Effector memory CD8-positive, alpha-beta T cell (primary cell): ENCODE results near the gene TPBG.

ENCODE experiments used
- ATAC-seq: fragments of 150-1000 bp; cut with Tn5 transposase; replicated peaks from 2 replicates; pipeline ENCODE4 v1.10.0; 2021; ENCODE audit warnings: mild to moderate bottlenecking, moderate library complexity
- DNase-seq, 3 experiments: peaks; one replicate each; pipeline ENCODE4 v3.0.0; 2021
- H3K27ac Mint-ChIP-seq, 2 donors: one replicate each; pipeline ENCODE4 v1.8.0; 2022; ENCODE audit warnings: mild to moderate bottlenecking in 2 of 2, mixed read lengths in 2 of 2, moderate library complexity in 2 of 2
- H3K27me3 Mint-ChIP-seq, 2 donors: one replicate each; pipeline ENCODE4 v1.8.0; 2022; ENCODE audit warnings: mixed read lengths in 2 of 2
- H3K36me3 Mint-ChIP-seq: one replicate; pipeline ENCODE4 v1.8.0; 2022; ENCODE audit warnings: mild to moderate bottlenecking, moderate library complexity, mixed read lengths; ENCODE audit not compliant: insufficient read depth
- H3K4me1 Mint-ChIP-seq, 2 donors: one replicate each; pipeline ENCODE4 v1.8.0; 2022; ENCODE audit warnings: low read depth in 2 of 2, mixed read lengths in 2 of 2
- H3K4me3 Mint-ChIP-seq, 2 donors: one replicate each; pipeline ENCODE4 v1.8.0; 2022; ENCODE audit warnings: mild to moderate bottlenecking in 2 of 2, mixed read lengths in 2 of 2, moderate library complexity in 2 of 2
- H3K9me3 Mint-ChIP-seq, 2 donors: one replicate each; pipeline ENCODE4 v1.8.0; 2022; ENCODE audit warnings: mixed read lengths in 2 of 2

The TPBG gene

DNA sequence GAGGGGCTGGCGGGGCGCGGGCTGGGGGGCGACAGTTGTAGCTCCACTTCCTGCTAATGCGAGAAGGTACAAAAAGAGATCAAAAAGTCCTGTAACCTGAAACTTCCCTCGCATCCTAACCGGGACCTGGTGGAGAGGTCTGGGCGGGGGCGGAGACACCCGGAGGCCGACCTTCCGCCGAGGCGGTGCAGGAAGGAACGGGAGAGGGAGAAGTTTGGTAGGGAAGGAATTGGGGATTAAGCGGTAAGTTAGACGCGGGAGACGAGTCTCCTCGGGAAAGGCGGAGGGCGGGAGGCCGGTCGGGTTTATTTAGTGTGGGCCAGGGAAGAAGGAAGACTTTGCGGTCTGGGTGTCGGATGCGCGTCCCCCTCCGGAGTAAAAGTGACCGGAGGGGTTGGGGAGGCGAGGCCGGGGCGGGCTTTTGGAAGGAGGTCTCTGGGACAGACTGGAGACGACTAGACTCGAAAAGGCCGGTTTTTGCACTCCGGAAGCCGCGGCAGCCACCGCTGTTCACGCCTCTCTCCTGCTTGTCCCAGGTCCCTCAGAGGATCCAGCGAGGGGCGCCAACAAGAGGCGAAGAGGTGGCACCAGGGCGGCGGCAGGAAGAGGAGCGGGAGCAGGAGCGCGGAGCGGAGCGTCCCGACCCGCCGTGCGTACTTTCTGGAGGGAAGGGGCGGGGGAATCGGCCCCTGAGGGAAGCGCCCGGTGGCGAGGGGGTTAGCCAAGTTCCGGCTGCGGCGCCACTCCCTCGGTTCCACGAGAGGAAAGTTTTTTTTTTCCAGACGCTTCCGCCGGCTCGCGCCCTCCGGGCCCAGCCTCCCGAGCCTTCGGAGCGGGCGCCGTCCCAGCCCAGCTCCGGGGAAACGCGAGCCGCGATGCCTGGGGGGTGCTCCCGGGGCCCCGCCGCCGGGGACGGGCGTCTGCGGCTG, 734 bp downstream of the TPBG start:
- peak overlapping the region in 1 of 2 donors; percentile 74 for H3K27ac Mint-ChIP-seq
- no peaks in the 10 kb centered on the region for H3K36me3 Mint-ChIP-seq
- H3K9me3 Mint-ChIP-seq = no peaks in the 10 kb centered on the region
- DNase-seq (no peak), ATAC-seq (peak; percentile 28)
- H3K27me3 Mint-ChIP-seq = peaks cover 56 to 61% of the 10 kb centered on the region in 2 donors
- peaks cover 20 to 21% of the 10 kb centered on the region in 2 donors for H3K4me1 Mint-ChIP-seq
- H3K4me3 Mint-ChIP-seq = peak overlapping the region; percentile 84 to 88

DNA sequence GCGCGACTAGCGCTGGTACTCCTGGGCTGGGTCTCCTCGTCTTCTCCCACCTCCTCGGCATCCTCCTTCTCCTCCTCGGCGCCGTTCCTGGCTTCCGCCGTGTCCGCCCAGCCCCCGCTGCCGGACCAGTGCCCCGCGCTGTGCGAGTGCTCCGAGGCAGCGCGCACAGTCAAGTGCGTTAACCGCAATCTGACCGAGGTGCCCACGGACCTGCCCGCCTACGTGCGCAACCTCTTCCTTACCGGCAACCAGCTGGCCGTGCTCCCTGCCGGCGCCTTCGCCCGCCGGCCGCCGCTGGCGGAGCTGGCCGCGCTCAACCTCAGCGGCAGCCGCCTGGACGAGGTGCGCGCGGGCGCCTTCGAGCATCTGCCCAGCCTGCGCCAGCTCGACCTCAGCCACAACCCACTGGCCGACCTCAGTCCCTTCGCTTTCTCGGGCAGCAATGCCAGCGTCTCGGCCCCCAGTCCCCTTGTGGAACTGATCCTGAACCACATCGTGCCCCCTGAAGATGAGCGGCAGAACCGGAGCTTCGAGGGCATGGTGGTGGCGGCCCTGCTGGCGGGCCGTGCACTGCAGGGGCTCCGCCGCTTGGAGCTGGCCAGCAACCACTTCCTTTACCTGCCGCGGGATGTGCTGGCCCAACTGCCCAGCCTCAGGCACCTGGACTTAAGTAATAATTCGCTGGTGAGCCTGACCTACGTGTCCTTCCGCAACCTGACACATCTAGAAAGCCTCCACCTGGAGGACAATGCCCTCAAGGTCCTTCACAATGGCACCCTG, 1.6 kb downstream of the TPBG start:
- ATAC-seq (peak; percentile 30), DNase-seq (no peak)
- H3K4me1 Mint-ChIP-seq = peaks cover 20 to 21% of the 10 kb centered on the region in 2 donors
- H3K27me3 Mint-ChIP-seq = peaks cover 52 to 62% of the 10 kb centered on the region in 2 donors
- no peaks in the 10 kb centered on the region for H3K9me3 Mint-ChIP-seq
- H3K4me3 Mint-ChIP-seq = peak overlapping the region; percentile 84 to 88
- no peaks in the 10 kb centered on the region for H3K36me3 Mint-ChIP-seq
- peak overlapping the region in 1 of 2 donors; percentile 78 for H3K27ac Mint-ChIP-seq

- peaks cover 33 to 41% of the 10 kb centered on the region in 2 donors for H3K27me3 Mint-ChIP-seq
- peaks cover 20 to 21% of the 10 kb centered on the region in 2 donors for H3K4me1 Mint-ChIP-seq
- ATAC-seq = no peak
- H3K4me3 Mint-ChIP-seq = no peak overlapping the region
- no peak for DNase-seq
- H3K36me3 Mint-ChIP-seq = no peaks in the 10 kb centered on the region
- H3K27ac Mint-ChIP-seq = no peak overlapping the region
- H3K9me3 Mint-ChIP-seq = no peaks in the 10 kb centered on the region
Observed at GRCh38 chr6:82367704-82368103, 4.1 kb downstream of the TPBG start.

DNA sequence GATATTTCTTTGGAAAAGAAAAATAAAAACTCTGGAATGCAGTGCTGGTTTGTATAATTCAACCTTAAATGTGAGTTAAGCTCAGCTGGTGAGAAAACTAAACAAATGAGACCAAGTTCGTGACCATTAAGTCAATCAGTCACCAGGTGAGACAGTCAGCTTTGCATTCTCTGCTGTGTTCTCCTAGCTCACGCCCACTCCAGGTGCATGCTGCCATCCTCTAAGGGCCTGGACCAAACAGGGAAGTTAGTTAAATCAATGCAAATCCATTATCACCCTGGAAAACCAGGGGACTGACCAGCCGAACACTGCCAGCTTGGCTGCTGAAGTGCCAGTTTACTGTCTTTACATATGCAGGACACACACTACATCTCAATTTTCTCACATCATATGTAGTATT, 7.2 kb downstream of the TPBG start:
- Mint-ChIP-seq H3K4me1 (peaks cover 0 to 3% of the 10 kb centered on the region in 2 donors), H3K4me3 (no peak overlapping the region), H3K9me3 (no peaks in the 10 kb centered on the region), H3K27me3 (peaks cover 7 to 25% of the 10 kb centered on the region in 2 donors), H3K27ac (no peak overlapping the region), H3K36me3 (no peaks in the 10 kb centered on the region)
- DNase-seq (no peak), ATAC-seq (no peak)

DNA sequence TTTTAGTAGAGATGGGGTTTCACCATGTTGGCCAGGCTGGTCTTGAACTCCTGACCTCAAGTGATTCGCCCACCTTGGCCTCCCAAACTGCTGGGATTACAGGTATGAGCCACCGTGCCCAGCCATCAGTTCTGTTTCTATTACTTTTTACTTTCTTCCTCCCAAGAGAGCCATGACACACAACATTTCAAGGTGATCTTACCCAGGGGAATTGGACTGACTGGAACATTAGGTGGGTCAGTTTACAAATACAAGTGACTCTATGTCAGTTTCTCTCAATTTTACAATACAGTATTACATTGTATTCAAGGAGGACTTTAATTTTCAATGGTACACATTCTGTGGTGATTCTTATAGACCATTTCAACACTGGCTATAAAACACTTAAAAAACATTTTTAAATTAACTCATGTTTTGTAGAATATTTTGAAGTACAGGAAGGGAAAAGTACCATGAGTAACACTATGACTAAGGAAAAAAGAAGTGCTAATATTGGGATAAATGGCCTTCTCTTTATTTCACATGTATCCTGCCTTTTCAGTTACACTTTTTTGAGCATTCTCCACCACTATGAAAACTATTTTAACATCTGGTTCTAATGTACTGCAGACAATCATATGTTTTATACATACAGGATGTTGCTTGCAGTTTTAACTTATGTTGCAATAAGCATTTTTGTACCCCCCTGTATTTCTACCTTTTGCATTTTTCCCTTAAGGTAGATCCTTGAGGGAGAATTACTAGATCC, 8.4 kb downstream of the TPBG start:
- Mint-ChIP-seq H3K36me3 (no peaks in the 10 kb centered on the region), H3K9me3 (no peaks in the 10 kb centered on the region), H3K4me3 (no peak overlapping the region), H3K4me1 (no peaks in the 10 kb centered on the region), H3K27me3 (peaks cover 0 to 20% of the 10 kb centered on the region in 2 donors), H3K27ac (no peak overlapping the region)
- no peak for ATAC-seq
- DNase-seq = no peak

- ATAC-seq (no peak), DNase-seq (no peak)
- no peak overlapping the region for H3K27ac Mint-ChIP-seq
- no peaks in the 10 kb centered on the region for H3K4me1 Mint-ChIP-seq
- H3K27me3 Mint-ChIP-seq = peaks cover 0 to 20% of the 10 kb centered on the region in 2 donors
- H3K9me3 Mint-ChIP-seq = no peaks in the 10 kb centered on the region
- H3K4me3 Mint-ChIP-seq = no peak overlapping the region
- no peaks in the 10 kb centered on the region for H3K36me3 Mint-ChIP-seq
Observed at GRCh38 chr6:82372656-82373055, 9.0 kb downstream of the TPBG start.

DNA sequence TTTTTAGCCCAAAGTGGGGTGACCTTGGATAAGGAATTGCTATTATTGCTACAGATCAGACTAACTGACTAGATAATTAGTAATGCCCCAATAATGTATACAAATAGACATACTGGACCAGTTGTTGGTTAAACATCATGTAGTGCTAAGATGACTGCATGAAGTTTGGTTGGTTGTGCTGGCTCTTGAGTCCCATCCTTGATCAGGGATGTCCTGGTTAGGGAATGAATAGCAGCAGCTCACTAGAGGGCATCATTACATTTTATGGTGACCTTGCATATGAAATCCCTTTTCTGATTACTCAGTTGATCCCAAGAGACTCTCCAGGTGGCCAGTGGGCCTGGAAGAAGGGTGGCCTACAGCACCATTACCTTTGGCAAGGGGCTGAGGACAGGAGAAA, 10.9 kb downstream of the TPBG start:
- Mint-ChIP-seq H3K27me3 (peaks cover 0 to 14% of the 10 kb centered on the region in 2 donors), H3K4me1 (no peaks in the 10 kb centered on the region), H3K9me3 (no peaks in the 10 kb centered on the region), H3K27ac (no peak overlapping the region), H3K4me3 (no peak overlapping the region), H3K36me3 (no peaks in the 10 kb centered on the region)
- DNase-seq (no peak), ATAC-seq (no peak)

DNA sequence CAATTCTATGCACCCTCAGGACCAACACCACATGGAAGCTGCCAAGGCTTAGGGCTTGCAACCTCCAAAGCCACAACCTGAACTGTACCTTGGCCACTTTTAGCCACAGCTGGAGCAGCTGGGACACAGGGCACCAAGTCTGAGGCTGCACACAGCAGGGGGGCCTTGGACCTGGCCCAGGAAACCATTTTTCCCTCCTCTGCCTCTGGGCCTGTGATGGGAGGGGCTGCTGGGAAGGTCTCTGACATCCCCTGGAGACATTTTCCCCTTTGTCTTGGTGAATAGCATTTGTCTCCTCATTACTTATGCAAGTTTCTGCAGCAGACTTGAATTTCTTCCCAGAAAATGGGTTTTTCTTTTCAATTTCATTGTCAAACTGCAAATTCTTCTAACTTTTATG, 13.0 kb downstream of the TPBG start:
- DNase-seq = no peak
- no peaks in the 10 kb centered on the region for H3K36me3 Mint-ChIP-seq
- H3K4me1 Mint-ChIP-seq = no peaks in the 10 kb centered on the region
- no peak overlapping the region for H3K4me3 Mint-ChIP-seq
- no peak for ATAC-seq
- no peaks in the 10 kb centered on the region for H3K9me3 Mint-ChIP-seq
- H3K27ac Mint-ChIP-seq = no peak overlapping the region
- H3K27me3 Mint-ChIP-seq = peaks cover 0 to 12% of the 10 kb centered on the region in 2 donors

GRCh38 chr6:82380566-82381185, 17.1 kb downstream of the TPBG start:
- no peaks in the 10 kb centered on the region for H3K4me1 Mint-ChIP-seq
- DNase-seq = no peak
- ATAC-seq = no peak
- H3K4me3 Mint-ChIP-seq = no peak overlapping the region
- H3K27ac Mint-ChIP-seq = no peak overlapping the region
- no peaks in the 10 kb centered on the region for H3K36me3 Mint-ChIP-seq
- H3K9me3 Mint-ChIP-seq = no peaks in the 10 kb centered on the region
- peaks cover 0 to 11% of the 10 kb centered on the region in 2 donors for H3K27me3 Mint-ChIP-seq

DNA sequence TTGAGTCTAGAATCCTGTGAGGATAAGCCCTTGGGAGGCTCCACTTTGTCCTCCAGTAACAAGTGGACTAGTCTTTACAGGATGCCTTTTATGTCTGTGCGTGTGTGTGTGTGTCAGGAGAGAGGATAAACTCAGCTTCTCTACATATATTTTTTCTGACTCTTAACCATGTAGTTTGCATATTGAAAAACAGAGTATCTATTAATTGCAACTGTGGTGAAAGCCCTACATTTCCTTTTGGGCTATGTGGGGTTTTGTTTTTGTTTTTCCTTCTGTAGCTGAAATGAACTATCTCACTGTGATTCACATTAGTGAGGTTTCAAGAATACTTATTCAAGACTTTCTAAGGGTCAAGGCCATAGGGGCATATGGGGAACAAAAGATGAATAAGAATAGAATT, 17.7 kb downstream of the TPBG start:
- Mint-ChIP-seq H3K4me1 (no peaks in the 10 kb centered on the region), H3K9me3 (no peaks in the 10 kb centered on the region), H3K36me3 (no peaks in the 10 kb centered on the region), H3K27me3 (peaks cover 0 to 7% of the 10 kb centered on the region in 2 donors), H3K4me3 (no peak overlapping the region), H3K27ac (no peak overlapping the region)
- ATAC-seq (no peak), DNase-seq (no peak)

GRCh38 chr6:82385102-82385501, 21.5 kb downstream of the TPBG start:
- no peaks in the 10 kb centered on the region for H3K4me1 Mint-ChIP-seq
- H3K4me3 Mint-ChIP-seq = no peak overlapping the region
- ATAC-seq = no peak
- DNase-seq = no peak
- H3K27me3 Mint-ChIP-seq = peaks cover 0 to 7% of the 10 kb centered on the region in 2 donors
- no peaks in the 10 kb centered on the region for H3K9me3 Mint-ChIP-seq
- H3K36me3 Mint-ChIP-seq = no peaks in the 10 kb centered on the region
- peak overlapping the region in 1 of 2 donors; percentile 62 for H3K27ac Mint-ChIP-seq

- Mint-ChIP-seq H3K27ac (no peak overlapping the region), H3K27me3 (peaks cover 0 to 7% of the 10 kb centered on the region in 2 donors), H3K4me3 (no peak overlapping the region), H3K9me3 (no peaks in the 10 kb centered on the region), H3K4me1 (no peaks in the 10 kb centered on the region), H3K36me3 (no peaks in the 10 kb centered on the region)
- ATAC-seq (no peak), DNase-seq (no peak)
Observed at GRCh38 chr6:82385546-82385945, 21.9 kb downstream of the TPBG start.

- Mint-ChIP-seq H3K27me3 (peaks cover 0 to 7% of the 10 kb centered on the region in 2 donors), H3K36me3 (no peaks in the 10 kb centered on the region)
Observed at GRCh38 chr6:82385961-82386360, 22.3 kb downstream of the TPBG start.

More at GRCh38 chr6:82385961-82386360, 22.3 kb downstream of the TPBG start:
- Mint-ChIP-seq H3K4me3 (no peak overlapping the region), H3K4me1 (no peaks in the 10 kb centered on the region), H3K27ac (no peak overlapping the region), H3K9me3 (no peaks in the 10 kb centered on the region)
- DNase-seq (no peak), ATAC-seq (no peak)
